Stomach (tissue), 4 donors: ENCODE measurements around the gene MAMDC2.

ENCODE experiments used
- EP300 ChIP-seq: sonication (generic); formaldehyde crosslinking; IDR thresholded peaks from one replicate; pipeline ENCODE4 v1.6.1; 2017; ENCODE audit warnings: antibody characterized with exemption
- POLR2A ChIP-seq, 4 donors: fragments of 450-650 bp; IDR thresholded peaks; one replicate each; pipeline ENCODE4 v1.6.1; 2016; ENCODE audit warnings: antibody characterized with exemption in 4 of 4, control low read depth in 2 of 4, mild to moderate bottlenecking in 1 of 4, moderate library complexity in 1 of 4
- POLR2AphosphoS5 ChIP-seq, 3 donors: sonication (generic); formaldehyde crosslinking; IDR thresholded peaks; one replicate each; pipeline ENCODE4 v1.6.1; 2016; ENCODE audit warnings: antibody characterized with exemption in 3 of 3
- TF ChIP-seq, protein P1 (sequence below), 7 experiments: fragments of 450-650 bp in 4 of 7; fragments of 200-600 bp in 3 of 7; sonication (generic) in 3 of 7; IDR thresholded peaks; one replicate each; pipeline ENCODE4 v1.5.1; 2016 to 2019; ENCODE audit warnings: antibody characterized with exemption in 7 of 7, control low read depth in 2 of 7, mild to moderate bottlenecking in 1 of 7

DNA sequence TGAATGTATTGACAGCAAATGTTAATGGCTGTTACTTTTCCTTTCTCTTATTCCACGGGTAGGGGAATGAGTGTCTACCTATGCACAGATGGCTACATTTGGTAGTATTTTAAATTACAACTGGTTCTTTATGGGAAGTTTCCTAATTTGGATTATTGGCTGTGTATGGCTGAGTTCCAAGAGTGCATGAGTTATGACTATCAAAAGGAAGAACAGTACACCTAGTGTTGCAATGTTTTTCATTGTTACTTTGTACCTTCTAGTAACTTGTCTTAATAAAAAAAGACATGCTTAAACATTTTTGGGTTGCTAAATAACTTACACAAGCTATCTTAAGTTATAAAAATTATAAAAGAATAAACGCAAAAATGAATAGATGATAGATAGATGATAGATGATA lies 35.8 kb upstream of the MAMDC2 start:
- no peak for TF ChIP-seq POLR2AphosphoS5 (IDR thresholded peaks at IDR 0.05)
- TF ChIP-seq, protein P1, sequence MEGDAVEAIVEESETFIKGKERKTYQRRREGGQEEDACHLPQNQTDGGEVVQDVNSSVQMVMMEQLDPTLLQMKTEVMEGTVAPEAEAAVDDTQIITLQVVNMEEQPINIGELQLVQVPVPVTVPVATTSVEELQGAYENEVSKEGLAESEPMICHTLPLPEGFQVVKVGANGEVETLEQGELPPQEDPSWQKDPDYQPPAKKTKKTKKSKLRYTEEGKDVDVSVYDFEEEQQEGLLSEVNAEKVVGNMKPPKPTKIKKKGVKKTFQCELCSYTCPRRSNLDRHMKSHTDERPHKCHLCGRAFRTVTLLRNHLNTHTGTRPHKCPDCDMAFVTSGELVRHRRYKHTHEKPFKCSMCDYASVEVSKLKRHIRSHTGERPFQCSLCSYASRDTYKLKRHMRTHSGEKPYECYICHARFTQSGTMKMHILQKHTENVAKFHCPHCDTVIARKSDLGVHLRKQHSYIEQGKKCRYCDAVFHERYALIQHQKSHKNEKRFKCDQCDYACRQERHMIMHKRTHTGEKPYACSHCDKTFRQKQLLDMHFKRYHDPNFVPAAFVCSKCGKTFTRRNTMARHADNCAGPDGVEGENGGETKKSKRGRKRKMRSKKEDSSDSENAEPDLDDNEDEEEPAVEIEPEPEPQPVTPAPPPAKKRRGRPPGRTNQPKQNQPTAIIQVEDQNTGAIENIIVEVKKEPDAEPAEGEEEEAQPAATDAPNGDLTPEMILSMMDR (IDR thresholded peaks at IDR 0.05), result no peak
- TF ChIP-seq POLR2A (IDR thresholded peaks at IDR 0.05), result no peak
- no peak for TF ChIP-seq EP300
